ENCODE measurements around the gene FTO.

Gene FTO

DNA sequence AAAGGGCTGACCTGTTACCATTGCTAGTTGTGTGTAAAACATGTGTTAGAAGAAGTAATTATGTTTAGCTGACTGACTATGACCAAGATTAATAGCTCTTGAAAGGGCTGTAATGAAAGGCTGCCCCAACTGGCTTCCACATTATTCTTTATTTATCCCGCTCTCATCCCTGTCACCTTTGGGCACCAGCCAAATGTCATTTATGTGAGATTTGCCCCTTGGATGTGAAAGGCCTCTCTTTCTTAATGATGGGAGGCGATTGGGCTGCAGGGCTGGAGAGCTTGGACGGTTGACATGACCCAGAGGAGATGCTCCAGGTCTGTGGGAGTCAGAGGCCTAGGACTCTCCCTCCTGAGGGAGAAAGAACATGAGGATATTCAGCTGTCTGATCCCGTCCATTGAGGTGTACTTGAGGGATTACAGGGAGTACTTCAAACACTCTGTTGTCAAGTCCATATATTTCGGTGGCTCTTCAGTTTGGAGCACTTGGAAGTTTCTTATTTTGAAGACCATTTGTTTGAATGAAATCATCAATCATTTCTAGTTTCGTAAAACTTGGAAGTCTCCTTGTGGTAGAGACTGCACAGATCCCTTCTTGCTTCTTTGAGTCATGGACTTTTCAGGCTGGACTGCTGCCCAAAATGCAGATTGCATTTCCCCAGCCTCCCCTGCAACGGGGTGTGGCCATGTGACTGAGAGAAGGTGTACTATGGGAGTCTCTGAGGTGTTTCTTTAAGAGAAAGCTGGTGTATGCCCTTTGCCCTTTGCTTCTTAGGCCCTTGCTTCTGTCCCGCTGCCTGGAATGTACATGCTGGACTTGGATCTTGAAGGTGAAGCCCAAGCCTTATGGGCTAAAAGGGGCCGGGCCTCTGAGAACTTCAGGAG is 51.3 kb downstream of the FTO start:
- DNase-seq (ENCODE audit: low spot score): no peak

DNA sequence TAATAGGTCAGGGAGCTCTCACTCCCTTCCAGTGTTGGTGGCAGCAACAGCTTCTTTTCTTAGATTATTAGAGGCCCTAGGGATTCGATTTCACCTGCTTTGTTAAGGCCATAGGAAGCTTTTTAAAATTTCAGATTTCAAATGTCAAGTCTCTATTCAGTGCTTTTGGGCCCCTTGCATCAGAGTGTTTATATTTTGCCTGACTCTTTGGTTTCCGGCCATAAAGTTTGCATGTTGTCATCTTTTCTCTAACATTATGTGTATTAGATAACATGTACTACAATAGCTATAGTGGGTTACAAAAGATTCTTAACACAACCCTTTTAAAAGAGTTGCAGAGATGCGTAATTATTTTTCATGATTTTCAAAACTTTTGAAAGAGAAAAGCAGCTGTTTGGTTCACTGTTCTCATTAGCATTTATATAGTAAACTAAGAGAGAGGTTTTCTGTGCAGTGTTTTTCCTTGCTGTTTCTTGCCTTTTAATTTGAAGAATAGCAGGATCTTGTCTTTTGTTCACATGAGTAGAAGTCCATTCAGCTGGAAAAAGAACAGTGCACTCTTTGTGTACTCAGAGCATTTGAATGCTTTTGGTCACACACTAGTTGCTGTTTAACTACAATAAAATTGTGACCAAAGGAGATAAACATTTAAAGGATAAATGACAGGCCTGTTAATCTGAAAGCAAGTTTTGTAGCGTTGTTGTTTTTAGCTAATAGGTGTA is 52.5 kb downstream of the FTO start:
- DNase-seq (ENCODE audit: low spot score): peak; percentile 75

DNA sequence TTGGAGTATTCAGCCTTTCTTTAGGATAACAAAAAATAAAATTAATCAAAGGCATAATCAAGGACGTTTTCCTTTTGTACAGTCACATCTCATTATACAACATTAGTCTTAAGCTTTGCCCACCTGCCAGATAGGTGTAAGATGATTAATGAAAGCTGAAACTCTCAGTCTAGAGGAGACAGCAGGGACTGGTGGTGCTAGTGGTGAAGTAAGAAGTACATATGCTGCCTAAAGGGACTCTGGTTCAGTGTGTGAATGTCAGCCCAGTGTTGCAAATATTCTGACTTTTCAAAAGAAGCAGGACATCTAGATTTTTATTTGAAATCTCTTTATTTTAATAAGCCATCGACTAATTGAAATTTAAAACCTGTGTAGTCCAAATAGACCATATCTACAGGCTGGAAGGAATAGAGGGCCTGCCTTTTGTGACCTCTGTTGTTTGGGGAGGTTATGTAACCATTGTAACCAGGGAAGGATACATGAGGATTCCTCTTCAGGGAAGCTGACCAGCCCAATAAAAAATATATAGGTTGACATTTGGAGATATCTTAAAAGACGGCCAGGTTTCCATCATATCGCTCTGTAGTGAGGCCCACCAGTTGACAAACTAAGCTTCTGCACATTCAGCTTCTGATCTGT is 54.1 kb downstream of the FTO start:
- no peak for DNase-seq (ENCODE audit: low spot score)

DNA sequence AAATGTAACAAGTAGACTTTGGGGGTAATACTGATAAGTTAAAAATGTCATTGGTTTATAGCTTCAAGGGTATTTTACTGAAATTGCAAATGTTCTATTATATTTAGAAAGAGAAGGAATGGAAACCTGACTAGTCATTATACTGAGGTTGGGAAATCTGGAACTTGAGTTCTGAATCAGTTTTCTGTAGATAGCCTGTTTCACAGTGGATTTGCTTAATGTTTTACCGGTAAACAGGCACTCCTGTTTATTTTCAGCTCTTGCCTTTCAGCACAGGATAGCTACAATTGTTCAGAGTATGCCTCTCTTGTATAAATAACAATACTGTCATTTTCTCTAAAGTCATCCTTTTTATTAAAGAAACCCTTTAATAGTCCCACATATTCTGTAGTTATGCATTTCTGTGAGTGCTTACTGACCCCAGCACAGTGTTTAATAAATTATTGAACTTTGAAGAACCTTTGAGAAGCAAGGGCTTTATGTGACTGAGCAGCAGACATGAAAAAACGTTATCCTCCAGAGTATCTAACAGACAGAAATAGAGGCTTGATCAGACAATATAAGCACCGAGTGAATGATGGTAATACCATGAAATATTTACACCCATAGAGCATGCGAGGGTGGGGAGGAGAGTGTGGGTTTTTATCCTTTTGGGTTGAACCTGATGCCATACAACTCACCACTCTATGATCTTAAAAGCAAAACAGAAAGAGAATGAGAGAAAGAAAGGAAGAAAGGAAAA is 58.2 kb downstream of the FTO start:
- no peak for DNase-seq (ENCODE audit: low spot score)

DNA sequence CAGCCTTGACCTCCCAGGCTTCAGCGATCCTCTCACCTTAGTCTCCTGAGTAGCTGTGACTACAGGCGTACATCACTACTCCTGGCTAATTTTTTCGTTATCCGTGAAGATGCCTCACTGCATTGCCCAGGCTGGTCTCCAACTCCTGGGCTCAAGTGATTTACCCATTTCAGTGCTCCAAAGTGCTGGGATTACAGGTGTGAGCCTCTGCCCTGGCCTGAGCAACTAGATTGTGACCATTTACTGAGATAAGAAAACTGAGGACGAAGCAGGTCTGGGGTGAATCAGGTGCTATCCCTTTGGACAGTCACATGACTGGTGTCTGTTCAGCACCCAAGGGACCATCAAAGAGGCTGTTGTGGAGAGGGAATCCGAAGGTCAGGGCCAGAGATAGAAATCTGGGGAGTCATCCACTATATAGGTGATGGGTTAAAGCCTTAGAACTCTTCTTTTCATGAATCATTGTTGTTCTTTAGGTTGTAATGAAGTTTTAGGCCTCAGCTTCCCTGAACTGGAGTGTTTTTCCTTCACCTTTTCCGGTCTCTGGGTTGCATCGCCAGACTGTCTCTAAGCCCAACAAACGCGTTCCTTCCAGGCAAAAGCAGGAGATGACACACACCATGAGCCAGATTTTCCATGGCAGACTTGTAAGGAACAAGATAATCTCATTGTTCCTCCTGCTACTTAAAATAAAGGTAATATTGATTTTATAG is 62.5 kb downstream of the FTO start:
- DNase-seq (ENCODE audit: low spot score): no peak

DNA sequence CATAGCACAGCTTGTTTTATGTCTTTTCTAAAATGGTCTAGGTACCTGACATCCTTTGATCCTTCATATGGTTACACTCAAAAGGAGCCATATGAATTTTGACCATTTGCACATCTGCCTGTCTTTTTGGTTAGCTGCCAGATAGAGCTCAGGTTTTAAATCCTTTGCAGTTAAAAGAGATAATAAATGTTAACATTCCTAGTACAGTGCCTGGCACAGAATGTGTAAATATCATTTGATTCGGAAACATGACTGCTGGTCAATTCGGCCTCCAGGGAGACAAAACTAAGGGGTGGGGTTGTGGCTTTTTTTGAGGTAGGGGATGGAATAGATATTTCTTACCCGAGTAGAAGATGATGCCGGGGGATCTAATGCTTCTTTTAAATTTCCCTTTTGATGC is 64.2 kb downstream of the FTO start:
- DNase-seq (ENCODE audit: low spot score): no peak

DNA sequence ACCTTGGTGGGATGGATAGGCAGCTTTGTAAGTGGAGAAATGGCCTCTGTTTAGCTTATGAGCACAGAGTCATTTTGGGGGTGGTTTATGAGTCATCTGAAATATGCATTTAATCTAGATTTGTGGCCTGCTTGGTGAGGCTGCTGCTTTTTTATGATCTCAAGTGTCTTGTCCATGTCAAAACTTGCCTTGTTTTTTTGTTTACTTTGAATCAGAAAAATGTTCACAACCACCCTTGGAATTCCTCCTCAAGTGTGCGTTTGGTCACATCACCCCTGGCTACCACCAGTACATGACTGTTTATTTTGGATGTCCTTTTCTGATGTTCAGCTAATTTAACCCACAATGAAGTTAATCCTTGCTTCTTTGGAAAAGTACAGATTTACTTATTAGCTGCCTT is 64.6 kb downstream of the FTO start:
- no peak for DNase-seq (ENCODE audit: low spot score)

DNA sequence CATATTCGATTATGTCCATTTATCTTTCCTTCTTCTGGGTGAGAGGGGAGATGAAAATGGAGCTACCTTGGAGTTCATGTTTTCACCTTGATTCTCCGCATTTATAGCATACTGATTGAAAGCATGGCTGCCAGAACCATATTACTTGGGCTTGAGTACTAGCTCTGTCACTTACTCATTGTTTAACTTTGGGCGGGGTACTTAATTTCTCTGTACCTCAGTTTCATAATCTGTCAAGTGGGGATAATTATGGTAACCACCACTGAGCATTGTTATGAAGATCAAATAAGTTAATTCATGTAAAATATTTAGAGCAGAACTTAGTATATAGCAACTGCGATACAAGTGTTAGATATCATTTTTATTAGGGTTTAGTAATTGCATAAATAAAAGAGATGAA is 65.2 kb downstream of the FTO start:
- no peak for DNase-seq (ENCODE audit: low spot score)

DNA sequence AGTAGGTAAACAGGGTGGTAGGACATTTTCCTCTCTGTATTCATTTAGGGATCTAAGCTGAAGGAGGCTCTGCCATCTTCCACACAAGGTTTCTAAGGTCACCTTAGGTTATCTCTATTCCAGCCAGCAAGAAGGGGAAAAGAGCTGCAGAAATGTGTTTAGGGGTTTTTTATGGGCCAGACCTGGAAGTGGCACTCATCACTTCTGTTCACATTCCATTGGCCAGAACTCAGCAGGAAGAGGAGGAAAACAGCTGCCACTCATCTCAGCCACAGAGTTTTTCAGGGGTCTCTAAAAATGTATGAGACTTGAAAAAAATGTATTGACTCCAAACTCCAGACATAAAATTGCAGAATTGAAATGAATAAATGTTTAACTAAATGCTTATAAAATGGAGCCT is 65.8 kb downstream of the FTO start:
- DNase-seq (ENCODE audit: low spot score): no peak

DNA sequence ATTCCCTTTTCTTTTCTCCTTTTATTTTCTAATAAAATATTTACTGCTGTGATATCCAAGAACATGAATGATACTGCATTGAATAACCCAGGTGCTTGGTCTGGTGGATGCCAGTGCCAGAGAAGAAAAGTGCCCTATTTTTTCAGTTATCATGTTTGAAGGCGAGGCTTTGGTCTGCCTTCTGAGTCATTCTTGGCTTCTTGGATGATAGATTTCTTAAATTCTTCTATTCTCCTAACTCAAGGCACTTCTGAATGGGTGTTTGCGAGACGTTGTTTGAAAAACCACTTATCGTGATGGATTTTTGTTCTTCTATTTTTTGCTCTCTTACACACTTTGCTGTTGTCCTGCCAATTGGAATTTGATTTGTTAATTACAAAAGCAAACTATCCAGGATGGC is 66.7 kb downstream of the FTO start:
- no peak for DNase-seq (ENCODE audit: low spot score)

DNA sequence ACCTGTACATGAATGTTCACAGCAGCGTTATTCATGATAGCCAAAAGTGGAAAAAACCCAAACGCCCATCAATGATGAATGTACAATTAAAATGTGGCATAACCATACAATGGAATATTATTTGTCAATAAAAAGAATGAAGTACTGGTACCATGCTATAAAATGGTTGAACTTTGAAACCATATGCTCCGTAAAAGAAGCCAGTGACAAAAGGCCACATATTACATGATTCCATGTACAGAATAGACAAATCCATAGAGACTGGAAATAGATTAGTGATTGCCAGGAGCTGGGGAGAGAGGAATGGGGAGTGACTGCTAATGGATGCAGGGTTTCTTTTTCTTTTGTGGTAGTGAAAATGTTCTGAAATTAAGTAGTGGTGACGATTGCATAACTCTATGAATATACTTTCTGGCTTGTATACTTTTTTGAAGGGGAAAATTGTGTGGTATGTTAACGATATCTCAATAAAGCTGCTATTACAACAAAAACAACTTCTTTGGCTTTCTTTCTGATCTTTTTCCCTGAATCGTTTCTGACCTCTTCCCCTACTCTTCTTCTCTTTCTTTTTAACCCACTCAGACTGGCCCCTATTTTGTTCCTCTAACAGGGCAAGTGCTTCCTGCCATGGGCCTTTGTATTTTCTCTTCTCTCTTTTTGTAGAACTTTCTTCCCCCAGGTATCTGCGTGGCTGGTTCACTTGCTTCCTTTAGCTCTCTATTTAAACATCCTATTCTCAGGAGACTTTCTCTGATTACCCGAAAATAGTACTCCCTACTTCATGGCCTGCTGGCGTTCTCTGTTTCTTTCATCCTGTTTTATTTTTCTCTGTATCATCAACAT is 67.9 kb downstream of the FTO start:
- no peak for DNase-seq (ENCODE audit: low spot score)

DNA sequence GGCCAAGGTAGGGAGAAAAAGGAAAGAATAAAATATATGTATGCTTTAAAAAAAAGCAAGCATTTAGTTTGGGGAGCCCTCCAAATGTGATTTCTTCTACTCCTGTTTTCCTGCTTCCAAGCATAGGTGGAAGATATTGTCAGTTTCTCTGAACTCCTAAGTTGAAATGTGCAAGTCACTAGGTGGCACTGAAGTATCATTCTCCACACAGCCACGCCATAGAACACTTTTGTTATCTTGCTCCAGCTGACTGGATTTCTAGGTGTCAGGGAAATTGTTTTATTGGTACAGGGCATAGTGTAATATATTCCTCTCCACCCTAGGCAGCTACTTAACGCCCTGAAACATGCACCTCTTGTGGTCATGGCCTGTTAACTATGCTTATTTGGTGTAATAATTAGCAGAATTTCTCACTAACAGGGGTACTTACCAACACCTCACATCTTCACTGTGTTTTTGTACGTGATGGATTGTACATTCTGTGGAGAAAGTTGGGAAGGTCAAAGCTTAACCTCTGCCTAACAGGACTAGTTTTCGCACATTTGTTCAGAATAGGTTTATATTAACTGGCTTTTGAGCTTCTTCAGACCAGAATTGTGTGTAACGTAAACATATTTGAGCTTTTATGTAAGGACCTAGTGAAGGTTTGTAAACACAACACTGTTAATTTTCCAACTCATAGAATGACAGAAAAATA is 69.3 kb downstream of the FTO start:
- peak; percentile 52 for DNase-seq (ENCODE audit: low spot score)

DNA sequence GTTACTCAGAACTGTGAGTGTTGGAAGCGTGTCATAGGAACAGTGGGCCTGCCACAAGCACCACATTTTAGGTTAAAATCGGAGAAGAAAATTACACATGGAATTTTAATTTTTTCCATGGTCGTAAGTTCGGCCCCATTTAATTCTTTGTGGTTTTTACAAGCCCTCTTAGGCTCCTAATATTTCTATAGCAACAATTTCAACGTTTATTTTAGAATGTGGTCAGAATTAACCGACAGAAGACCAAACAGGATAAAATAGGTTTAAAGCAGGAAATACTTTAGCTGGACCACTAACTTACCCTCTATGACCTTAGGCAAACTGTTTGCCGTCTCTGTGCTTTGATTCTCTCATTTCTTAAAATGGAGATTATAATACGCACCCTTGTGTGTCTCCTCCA is 69.9 kb downstream of the FTO start:
- DNase-seq (ENCODE audit: low spot score): no peak

DNA sequence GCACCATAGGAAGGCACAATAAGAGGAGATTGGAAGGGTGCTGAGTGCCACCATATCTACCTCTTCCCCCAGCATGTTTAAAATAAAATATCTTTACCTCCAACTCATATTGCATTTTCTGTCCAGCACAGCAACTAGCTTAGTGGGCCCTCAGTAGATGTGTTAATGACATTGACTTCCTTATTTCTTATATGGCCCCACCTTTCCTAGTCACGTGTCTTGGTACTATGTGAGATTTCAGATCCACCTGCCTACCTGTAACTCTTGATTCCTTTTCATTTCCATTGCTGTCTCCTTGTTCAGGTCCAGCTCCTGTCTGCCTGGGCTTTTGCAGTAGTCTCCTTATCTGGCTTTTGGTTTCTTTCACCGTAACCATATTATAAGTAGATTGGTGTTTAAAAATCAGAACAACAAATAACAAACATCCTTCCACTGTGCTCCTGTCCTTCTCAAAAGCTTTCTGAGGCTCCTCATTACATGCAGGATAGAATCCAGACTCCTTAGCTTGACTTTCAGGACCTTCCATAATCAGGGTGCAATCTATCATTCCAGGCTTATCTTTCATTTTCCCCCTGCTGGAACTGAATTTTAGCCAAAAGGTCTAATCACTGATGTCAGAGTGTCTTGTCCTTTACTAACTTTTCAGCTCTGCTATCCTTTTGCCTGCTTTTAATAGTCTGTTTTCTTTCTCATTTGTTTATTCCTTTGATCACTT is 71.3 kb downstream of the FTO start:
- DNase-seq (ENCODE audit: low spot score): no peak

DNA sequence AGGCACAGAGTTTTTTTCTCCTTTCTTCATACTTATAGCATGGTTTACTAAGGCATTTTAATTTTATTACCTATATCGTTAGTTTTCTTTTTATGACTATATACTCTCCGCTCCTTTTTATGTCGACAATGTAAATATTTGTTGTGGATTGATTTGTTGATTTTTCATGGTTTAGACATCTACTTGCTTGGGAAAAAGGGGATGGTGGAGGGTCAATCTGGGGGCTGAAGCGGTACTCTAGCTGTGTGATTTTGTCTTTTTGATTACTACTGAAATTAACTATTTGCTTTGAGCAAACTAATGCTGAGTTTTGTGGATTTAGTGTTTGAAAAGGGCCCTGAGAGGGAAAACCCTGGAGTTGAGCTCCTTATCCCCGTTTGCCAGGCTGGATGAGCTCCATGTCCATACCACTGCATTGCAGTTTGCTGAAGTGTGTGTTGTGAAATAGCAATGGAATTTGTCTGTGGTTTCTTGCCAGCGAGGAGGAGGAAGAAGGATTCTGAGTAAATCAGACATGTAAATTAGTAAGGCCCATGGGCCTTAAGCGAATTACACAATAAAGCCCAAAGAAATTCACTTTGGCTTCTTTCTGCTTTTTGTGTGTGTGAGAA is 72.0 kb downstream of the FTO start:
- no peak for DNase-seq (ENCODE audit: low spot score)

DNA sequence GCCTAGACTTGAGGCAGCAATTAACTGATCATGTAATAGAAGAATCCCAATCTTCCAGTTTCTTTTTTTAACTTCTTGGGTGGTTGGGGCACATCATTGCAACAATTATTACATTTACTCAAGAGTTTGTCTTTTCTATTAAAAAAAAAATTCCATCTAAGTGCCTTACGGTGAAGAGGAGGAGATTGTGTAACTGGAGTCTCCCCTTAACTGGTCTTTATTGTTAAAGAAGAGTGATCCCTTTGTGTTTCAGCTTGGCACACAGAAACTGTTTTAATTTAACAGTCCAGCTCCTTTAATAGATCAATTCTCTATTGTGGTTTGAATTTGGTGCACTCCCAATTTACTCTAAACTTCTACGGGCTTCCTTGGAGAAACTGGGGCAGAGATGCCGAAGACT is 75.2 kb downstream of the FTO start:
- DNase-seq (ENCODE audit: low spot score): no peak

DNA sequence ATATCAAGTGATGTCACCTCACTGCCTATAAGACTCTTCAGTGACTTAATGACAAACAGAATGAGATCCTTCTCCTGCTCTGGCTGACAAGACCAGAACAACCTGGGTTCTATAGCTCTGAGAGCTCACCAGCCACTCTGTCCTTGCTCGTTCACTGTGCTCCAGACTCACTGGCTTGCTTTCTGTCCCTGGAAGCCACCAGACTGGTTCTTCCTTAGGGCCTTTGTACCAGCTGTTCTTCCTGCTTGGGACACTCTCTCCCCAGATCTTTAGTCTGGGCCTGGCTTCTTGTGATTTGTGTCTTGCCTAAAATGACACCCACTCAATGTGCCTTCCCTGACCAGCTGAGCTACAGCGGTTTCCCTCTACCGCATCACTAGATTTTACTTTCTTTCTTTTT is 76.1 kb downstream of the FTO start:
- DNase-seq (ENCODE audit: low spot score): no peak

DNA sequence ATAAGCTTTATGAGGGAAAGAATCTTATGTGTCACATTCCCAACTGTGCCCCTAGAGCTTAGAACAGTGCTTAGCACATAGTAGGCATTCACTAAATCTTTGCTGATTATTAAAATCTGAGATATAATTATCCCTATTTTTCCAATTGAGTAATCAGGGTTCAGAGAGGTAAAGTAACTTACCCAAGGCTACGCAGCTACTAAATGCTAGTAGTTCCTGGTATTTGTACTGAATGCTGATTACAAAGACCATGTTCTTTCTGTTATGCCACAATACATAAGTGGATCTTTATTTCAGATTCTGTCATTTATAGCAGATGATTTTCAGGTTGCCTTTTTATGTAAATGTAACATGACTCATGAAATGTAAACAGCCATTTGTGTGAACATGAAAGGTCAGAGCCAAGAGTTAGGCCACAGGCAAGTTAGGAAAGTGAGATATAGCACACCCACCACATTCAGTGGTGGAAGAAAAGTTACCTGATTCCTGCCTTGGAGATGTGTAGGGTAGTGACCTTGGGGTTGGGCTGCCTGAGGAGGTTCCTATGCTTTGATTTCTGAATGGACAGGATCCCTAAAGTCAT is 77.2 kb downstream of the FTO start:
- no peak for DNase-seq (ENCODE audit: low spot score)

DNA sequence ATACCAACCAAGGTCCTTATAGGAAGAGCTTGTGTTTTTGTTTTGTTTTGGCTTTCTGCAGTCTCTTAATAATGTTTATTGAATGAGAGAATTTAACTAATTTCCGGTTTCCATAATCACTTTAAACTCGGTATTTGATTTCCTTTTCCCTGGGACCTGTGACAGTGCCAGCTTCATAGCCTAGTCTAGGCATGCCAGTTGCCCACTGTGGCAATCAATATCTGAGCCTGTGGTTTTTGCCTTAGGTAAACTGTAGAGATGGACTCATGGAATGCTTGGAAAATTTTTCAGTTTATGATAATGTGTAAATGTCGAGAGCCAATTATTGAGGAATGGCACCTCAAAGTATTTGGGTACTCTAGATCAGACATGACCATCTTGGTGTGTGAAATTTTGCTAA is 78.2 kb downstream of the FTO start:
- DNase-seq (ENCODE audit: low spot score): no peak

Data from globus pallidus (tissue), 1 donor.